Endothelial cell of umbilical vein (primary cell): ENCODE data around the gene ZNF644. TPM values are rescaled to one million over a fixed set of nuclear protein-coding genes. Genes with fewer than 3 reads are reported as not detected.

Experiments
- BruUV-seq: library from RNA; stranded (reverse); fragments of 400-500 nt; replicated peaks from 2 replicates; lab custom pipeline; 2021; lab: Mats Ljungman, UMichigan
- CTCF ChIA-PET: fragments of 300-600, 350-600 bp; sonication (Branson Sonifier 250); formaldehyde crosslinking; loops from one replicate; lab custom pipeline; 2021; ENCODE audit warnings: antibody characterized with exemption, inconsistent platforms; lab: Charles Lee
- POLR2A ChIA-PET: fragments of 300-600, 350-600 bp; sonication (Branson Sonifier 250); formaldehyde crosslinking; loops from one replicate; lab custom pipeline; 2021; ENCODE audit warnings: antibody characterized with exemption, inconsistent platforms; lab: Charles Lee
- DNase-seq: peaks from one replicate; pipeline ENCODE4 v3.0.0-alpha.2; 2011; ENCODE audit warnings: low read depth, low spot score
- FAIRE-seq: peaks from 2 replicates; lab custom pipeline; 2011; peaks lifted over from hg19 to GRCh38; lab: Jason Lieb, UNC
- H2AFZ ChIP-seq: 2 replicates; pipeline ENCODE4 v1.6.0; 2012; ENCODE audit warnings: low read depth, low read length, control low read depth, inconsistent platforms
- H3K27ac ChIP-seq: 2 replicates; pipeline ENCODE4 v1.5.1; 2011; ENCODE audit warnings: low read depth, mild to moderate bottlenecking, control low read depth, low read length, moderate library complexity; ENCODE audit not compliant: insufficient read depth
- H3K27me3 ChIP-seq, 2 experiments: 2 replicates each; pipeline versions ENCODE4 v1.6.0 to v1.6.1; 2011; ENCODE audit warnings: low read length in 2 of 2, mixed read lengths in 1 of 2; ENCODE audit not compliant: control insufficient read depth in 2 of 2, insufficient read depth in 2 of 2
- H3K36me3 ChIP-seq, 2 experiments: 2 replicates in 1 of 2; 3 replicates in 1 of 2; pipeline ENCODE4 v1.5.1; 2011; ENCODE audit warnings: low read length in 2 of 2, mild to moderate bottlenecking in 1 of 2, moderate library complexity in 1 of 2; ENCODE audit not compliant: control insufficient read depth in 2 of 2, insufficient read depth in 2 of 2; ENCODE audit errors: extremely low read depth in 1 of 2
- H3K4me1 ChIP-seq: 3 replicates; pipeline ENCODE4 v1.5.1; 2011; ENCODE audit warnings: mild to moderate bottlenecking, low read length; ENCODE audit not compliant: control insufficient read depth, insufficient read depth; ENCODE audit errors: extremely low read depth
- H3K4me2 ChIP-seq: 2 replicates; pipeline ENCODE4 v1.6.1; 2011; ENCODE audit warnings: low read length, control low read depth, mixed read lengths; ENCODE audit not compliant: insufficient read depth
- H3K4me3 ChIP-seq, 3 experiments: fragments of 200-600 bp in 1 of 3; sonication (generic), shearing (Covaris generic) in 1 of 3; replicated peaks in 1 of 3; 2 replicates each; pipeline ENCODE4 v1.5.1; 2011 to 2016; ENCODE audit warnings: control low read depth in 3 of 3, low read length in 3 of 3, mild to moderate bottlenecking in 2 of 3, inconsistent platforms in 1 of 3, low read depth in 1 of 3, moderate library complexity in 1 of 3; ENCODE audit not compliant: insufficient read depth in 1 of 3
- H3K79me2 ChIP-seq: 2 replicates; pipeline ENCODE4 v1.6.0; 2012; ENCODE audit warnings: low read length, inconsistent platforms; ENCODE audit not compliant: control insufficient read depth, insufficient read depth
- H3K9ac ChIP-seq: replicated peaks from 2 replicates; pipeline ENCODE3; 2011; ENCODE audit warnings: low read length, control low read depth; ENCODE audit not compliant: insufficient read depth; ENCODE audit errors: extremely low read depth
- H3K9me1 ChIP-seq: replicated peaks from 3 replicates; pipeline ENCODE4 v1.6.0; 2011; ENCODE audit warnings: mild to moderate bottlenecking, low read length; ENCODE audit not compliant: control insufficient read depth, insufficient read depth; ENCODE audit errors: extremely low read depth
- H3K9me3 ChIP-seq: replicated peaks from 2 replicates; pipeline ENCODE4 v1.5.1; 2012; ENCODE audit warnings: low read length, inconsistent platforms; ENCODE audit not compliant: control insufficient read depth, insufficient read depth
- H4K20me1 ChIP-seq: replicated peaks from 2 replicates; pipeline ENCODE3; 2011; ENCODE audit warnings: mild to moderate bottlenecking, low read length; ENCODE audit not compliant: control insufficient read depth, insufficient read depth; ENCODE audit errors: extremely low read depth
- CTCF ChIP-seq, 2 donors: IDR thresholded peaks; 1 replicate in 1 of 2; 2 replicates in 1 of 2; pipeline ENCODE4 v1.5.1; 2011; ENCODE audit warnings: low read length in 2 of 2, mild to moderate bottlenecking in 2 of 2, moderate library complexity in 2 of 2, control low read depth in 1 of 2, inconsistent platforms in 1 of 2, low read depth in 1 of 2; ENCODE audit not compliant: insufficient read depth in 1 of 2; ENCODE audit errors: extremely low read depth in 1 of 2
- EZH2 ChIP-seq: IDR thresholded peaks from 2 replicates; pipeline ENCODE4 v1.6.1; 2012; ENCODE audit warnings: borderline replicate concordance, low read depth, mild to moderate bottlenecking, moderate library complexity, low read length, inconsistent platforms; ENCODE audit not compliant: severe bottlenecking
- FOS ChIP-seq: IDR thresholded peaks from 2 replicates; pipeline ENCODE4 v1.6.1; 2011; ENCODE audit warnings: mild to moderate bottlenecking, low read length, moderate library complexity, borderline replicate concordance; ENCODE audit not compliant: insufficient read depth
- GATA2 ChIP-seq: IDR thresholded peaks from 2 replicates; pipeline ENCODE4 v1.7.0; 2011; ENCODE audit warnings: low read depth, mild to moderate bottlenecking, moderate library complexity, mixed read lengths, low read length; ENCODE audit not compliant: insufficient read length, insufficient read depth
- JUN ChIP-seq: IDR thresholded peaks from 2 replicates; pipeline ENCODE4 v1.6.1; 2011; ENCODE audit warnings: borderline replicate concordance, low read depth; ENCODE audit not compliant: insufficient read length, insufficient read depth
- MAX ChIP-seq: IDR thresholded peaks from 2 replicates; pipeline ENCODE4 v1.6.1; 2011; ENCODE audit not compliant: insufficient read depth, insufficient read length
- MYC ChIP-seq: IDR thresholded peaks from one replicate; pipeline ENCODE4 v1.6.1; 2011; ENCODE audit warnings: mild to moderate bottlenecking, low read depth, low read length
- POLR2A ChIP-seq: IDR thresholded peaks from 2 replicates; pipeline ENCODE4 v1.6.1; 2012; ENCODE audit warnings: low read depth, mild to moderate bottlenecking, control low read depth, low read length
- POLR2AphosphoS5 ChIP-seq: IDR thresholded peaks from 2 replicates; pipeline ENCODE4 v1.6.1; 2012; ENCODE audit warnings: low read depth, mild to moderate bottlenecking, control low read depth, low read length, moderate library complexity; ENCODE audit not compliant: insufficient read depth
- dilution Hi-C: fragments of 300-500 bp; cut with MboI; formaldehyde crosslinking; loops from one replicate; pipeline ENCODE4 v1.15.0; 2019; ENCODE audit warnings: low sequenced_read_pairs; ENCODE audit not compliant: extremely low pct_ligation_motif_present
- intact Hi-C: fragments of 100-400 bp; cut with micrococcal nuclease; formaldehyde crosslinking; loops from one replicate; pipeline ENCODE4 v1.10.0; 2022
- polyA plus RNA-seq, 4 experiments: library from polyadenylated mRNA; depleted of rRNA in 3 of 4; stranded (reverse) in 3 of 4; unstranded in 1 of 4; fragments of >200 nt; gene quantifications; 2 replicates each; pipeline versions ENCODE4 v1.2.1 to v1.2.3, GENCODE V29; 2011 to 2012; ENCODE audit warnings: missing spikeins in 1 of 4
- total RNA-seq: library from RNA; stranded (reverse); gene quantifications from 2 replicates; pipeline ENCODE4 v1.2.3, GENCODE V29; 2021

ZNF644 gene
- total and polyA plus RNA-seq, 2 donors (not counting 3 experiments of a cell fraction or from before 2014, with no cell fraction given): 7.2 to 47.0 TPM

- no peak overlapping the region for H2AFZ ChIP-seq
- DNase-seq (no peak), FAIRE-seq (no peak)
- TF ChIP-seq EZH2 (no peak), GATA2 (no peak), MAX (no peak), POLR2AphosphoS5 (no peak), JUN (no peak), FOS (no peak), MYC (no peak), CTCF (IDR thresholded peaks at IDR 0.05; ENCODE audit: extremely low read depth in 1 of 2, insufficient read depth in 1 of 2, low read depth in 1 of 2, low read length in 2 of 2) (no peak), POLR2A (no peak)
- no peaks in the 10 kb centered on the region for H3K4me1 ChIP-seq
- no peaks in the 10 kb centered on the region for H3K9me1 ChIP-seq
- H3K27me3 ChIP-seq: no peaks in the 10 kb centered on the region
- ChIA-PET POLR2A (no interaction called here), CTCF (interaction anchor here (1.2 kb wide), 1 partner anchor 19 kb away, joined by 3 read pairs; no protein-coding TSS in a partner anchor)
- H4K20me1 ChIP-seq: peaks cover 14% of the 10 kb centered on the region
- dilution Hi-C loops: no loop called here
- H3K9me3 ChIP-seq: no peaks in the 10 kb centered on the region
- H3K4me2 ChIP-seq: no peak overlapping the region
- peaks cover 97% of the 10 kb centered on the region for H3K79me2 ChIP-seq
- intact Hi-C loops: no loop called here
- H3K36me3 ChIP-seq: no peaks in the 10 kb centered on the region
- no peak overlapping the region for H3K4me3 ChIP-seq
- BruUV-seq: no TSS peak
- H3K27ac ChIP-seq: no peak overlapping the region
- H3K9ac ChIP-seq: no peak overlapping the region
These were observed 32.5 kb downstream of the ZNF644 start for GRCh38 chr1:90989302-90989701.
